ENCODE results near the gene OR51E2.

DNA sequence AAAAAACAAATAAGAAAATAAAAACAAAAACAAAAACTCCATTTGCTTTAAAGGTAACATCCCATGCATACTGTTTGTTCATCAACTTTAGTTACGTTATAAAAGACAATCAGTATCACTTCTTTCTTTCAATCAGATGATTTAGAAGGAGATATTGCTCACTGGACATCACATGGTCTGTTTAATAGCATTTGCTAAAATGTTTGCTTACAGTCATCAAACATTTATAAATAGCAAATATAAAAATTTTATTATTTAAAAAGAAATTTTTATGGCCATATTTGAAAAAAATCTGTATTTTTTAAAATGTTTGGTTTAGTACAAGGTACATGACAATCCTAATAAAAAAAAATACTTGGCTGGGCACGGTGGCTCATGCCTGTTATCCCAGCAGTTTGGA, 29.5 kb upstream of the OR51E2 start:
- TF ChIP-seq, protein P1, sequence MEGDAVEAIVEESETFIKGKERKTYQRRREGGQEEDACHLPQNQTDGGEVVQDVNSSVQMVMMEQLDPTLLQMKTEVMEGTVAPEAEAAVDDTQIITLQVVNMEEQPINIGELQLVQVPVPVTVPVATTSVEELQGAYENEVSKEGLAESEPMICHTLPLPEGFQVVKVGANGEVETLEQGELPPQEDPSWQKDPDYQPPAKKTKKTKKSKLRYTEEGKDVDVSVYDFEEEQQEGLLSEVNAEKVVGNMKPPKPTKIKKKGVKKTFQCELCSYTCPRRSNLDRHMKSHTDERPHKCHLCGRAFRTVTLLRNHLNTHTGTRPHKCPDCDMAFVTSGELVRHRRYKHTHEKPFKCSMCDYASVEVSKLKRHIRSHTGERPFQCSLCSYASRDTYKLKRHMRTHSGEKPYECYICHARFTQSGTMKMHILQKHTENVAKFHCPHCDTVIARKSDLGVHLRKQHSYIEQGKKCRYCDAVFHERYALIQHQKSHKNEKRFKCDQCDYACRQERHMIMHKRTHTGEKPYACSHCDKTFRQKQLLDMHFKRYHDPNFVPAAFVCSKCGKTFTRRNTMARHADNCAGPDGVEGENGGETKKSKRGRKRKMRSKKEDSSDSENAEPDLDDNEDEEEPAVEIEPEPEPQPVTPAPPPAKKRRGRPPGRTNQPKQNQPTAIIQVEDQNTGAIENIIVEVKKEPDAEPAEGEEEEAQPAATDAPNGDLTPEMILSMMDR (IDR thresholded peaks at IDR 0.05), result no peak
- no peak for TF ChIP-seq POLR2A (IDR thresholded peaks at IDR 0.05)

Measured in breast epithelium (tissue), 3 donors.